Lower lobe of right lung (tissue), 2 donors: ENCODE measurements around the gene CCDC13. TPM values are rescaled to one million over a fixed set of nuclear protein-coding genes. Genes with fewer than 3 reads are reported as not detected.
"Not testable (repeated sequence)": the region's sequence is repeated elsewhere in the genome, so short reads cannot be mapped to it uniquely, and the experiment has no call there.

ENCODE experiments used
- ATAC-seq, 2 donors: fragments of 200-7000 bp; cut with Tn5 transposase; one replicate each; pipeline ENCODE4 v1.9.1; 2020 to 2022; ENCODE audit warnings: mild to moderate bottlenecking in 2 of 2, moderate library complexity in 2 of 2
- DNase-seq: peaks from one replicate; pipeline ENCODE4 v3.0.0-alpha.2; 2020
- H3K27ac ChIP-seq: fragments of 200-600 bp; one replicate; pipeline ENCODE4 v1.8.0; 2022
- H3K27me3 ChIP-seq: fragments of 200-600 bp; one replicate; pipeline ENCODE4 v1.8.0; 2022; ENCODE audit warnings: low read depth
- H3K36me3 ChIP-seq: fragments of 200-600 bp; one replicate; pipeline ENCODE4 v1.8.0; 2022; ENCODE audit warnings: mild to moderate bottlenecking
- H3K4me1 ChIP-seq: fragments of 200-600 bp; one replicate; pipeline ENCODE4 v1.8.0; 2022
- H3K4me3 ChIP-seq: fragments of 200-600 bp; one replicate; pipeline ENCODE4 v1.8.0; 2022; ENCODE audit warnings: mild to moderate bottlenecking
- H3K9me3 ChIP-seq: fragments of 200-600 bp; one replicate; pipeline ENCODE4 v1.8.0; 2022
- CTCF ChIP-seq: fragments of 200-600 bp; IDR thresholded peaks from one replicate; pipeline ENCODE4 v1.8.0; 2022; ENCODE audit warnings: antibody characterized with exemption, mild to moderate bottlenecking
- intact Hi-C: fragments of 100-400 bp; cut with DNase I; formaldehyde crosslinking; loops from one replicate; pipeline ENCODE4 v1.11.0; 2022
- total RNA-seq: library from RNA; stranded (reverse); fragmentation: NEBNext Ultra II Directional; extraction: Animal tissue kit (Norgen Biotek cat#: 25700); gene quantifications from one replicate; pipeline ENCODE4 v1.2.1, GENCODE V29; 2021
- donor health status: DM: no; HTN: yes; CAD: no; lungs with severe emphysema.

Gene CCDC13
- total RNA-seq, 1 donor from 2014 or later: 2.5 TPM

GRCh38 chr3:42814914-42815507, 42.0 kb upstream of the CCDC13 start:
- Histone ChIP-seq H3K4me3 (no peak overlapping the region), H3K27ac (no peak overlapping the region), H3K27me3 (no peaks in the 10 kb centered on the region), H3K36me3 (no peaks in the 10 kb centered on the region), H3K4me1 (peaks cover 10% of the 10 kb centered on the region), H3K9me3 (no peaks in the 10 kb centered on the region)
- DNase-seq (no peak), ATAC-seq (no peak)
- TF ChIP-seq CTCF: no peak
- intact Hi-C loops: no loop called here

GRCh38 chr3:42814246-42814645, 41.2 kb upstream of the CCDC13 start:
- Histone ChIP-seq H3K9me3 (no peaks in the 10 kb centered on the region), H3K27me3 (no peaks in the 10 kb centered on the region), H3K36me3 (no peaks in the 10 kb centered on the region), H3K4me3 (no peak overlapping the region), H3K27ac (no peak overlapping the region), H3K4me1 (peaks cover 7% of the 10 kb centered on the region)
- intact Hi-C loops: no loop called here
- TF ChIP-seq CTCF: no peak
- no peak for DNase-seq
- no peak for ATAC-seq

- H3K9me3 ChIP-seq, H3K27ac ChIP-seq, DNase-seq, H3K4me1 ChIP-seq, ATAC-seq, H3K27me3 ChIP-seq, intact Hi-C loops, H3K36me3 ChIP-seq, H3K4me3 ChIP-seq: not testable (repeated sequence)
These were observed 38.2 kb upstream of the CCDC13 start for GRCh38 chr3:42811118-42811883.

- intact Hi-C loops, H3K4me3 ChIP-seq, H3K9me3 ChIP-seq, H3K4me1 ChIP-seq, H3K36me3 ChIP-seq, ATAC-seq, DNase-seq, H3K27ac ChIP-seq, H3K27me3 ChIP-seq: not testable (repeated sequence)
These were observed 37.7 kb upstream of the CCDC13 start for GRCh38 chr3:42810706-42811105.

GRCh38 chr3:42809202-42809601, 36.1 kb upstream of the CCDC13 start, which contains the start of gene ACKR2:
ACKR2 (plus strand) TSS chr3:42809445; CDS start chr3:42864503, 55,058 bp downstream.
- Histone ChIP-seq H3K4me1 (peaks cover 8% of the 10 kb centered on the region), H3K27me3 (no peaks in the 10 kb centered on the region), H3K4me3 (no peak within 1 kb of the TSS), H3K9me3 (no peaks in the 10 kb centered on the region), H3K27ac (no peak within 1 kb of the TSS), H3K36me3 (no peaks in the 10 kb centered on the region)
- no peak for DNase-seq
- intact Hi-C loops: no loop called here
- ATAC-seq: no peak
- TF ChIP-seq CTCF: no peak

- peaks cover 14% of the 10 kb centered on the region for H3K4me1 ChIP-seq
- H3K9me3 ChIP-seq: no peaks in the 10 kb centered on the region
- DNase-seq (no peak), ATAC-seq (no peak)
- no peak for TF ChIP-seq CTCF
- no peak overlapping the region for H3K27ac ChIP-seq
- H3K4me3 ChIP-seq: no peak overlapping the region
- H3K36me3 ChIP-seq: no peaks in the 10 kb centered on the region
- H3K27me3 ChIP-seq: no peaks in the 10 kb centered on the region
- intact Hi-C loops: no loop called here
These were observed 34.9 kb upstream of the CCDC13 start for GRCh38 chr3:42807929-42808328.
